Measurements from ENCODE around the gene MTRR.

DNA sequence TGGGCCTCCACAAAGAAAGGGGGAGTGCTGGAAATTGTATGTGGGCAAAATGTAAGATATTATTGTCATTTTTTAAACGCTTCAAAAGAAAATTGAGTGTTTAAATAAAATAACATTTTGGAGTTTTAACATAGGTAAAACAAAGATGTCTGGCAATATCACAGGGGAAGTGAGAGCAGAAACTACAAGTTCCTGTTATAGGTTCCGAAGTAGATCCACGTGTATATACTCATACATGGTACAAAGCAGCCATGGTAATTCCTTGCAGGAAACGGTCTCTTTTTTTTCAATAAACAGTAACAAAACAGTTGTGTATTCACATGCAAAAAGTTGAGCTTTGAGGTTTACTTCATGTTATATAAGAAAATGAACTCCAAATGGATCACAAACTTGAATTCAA is 78.4 kb downstream of the MTRR start:
- TF ChIP-seq, protein P1, sequence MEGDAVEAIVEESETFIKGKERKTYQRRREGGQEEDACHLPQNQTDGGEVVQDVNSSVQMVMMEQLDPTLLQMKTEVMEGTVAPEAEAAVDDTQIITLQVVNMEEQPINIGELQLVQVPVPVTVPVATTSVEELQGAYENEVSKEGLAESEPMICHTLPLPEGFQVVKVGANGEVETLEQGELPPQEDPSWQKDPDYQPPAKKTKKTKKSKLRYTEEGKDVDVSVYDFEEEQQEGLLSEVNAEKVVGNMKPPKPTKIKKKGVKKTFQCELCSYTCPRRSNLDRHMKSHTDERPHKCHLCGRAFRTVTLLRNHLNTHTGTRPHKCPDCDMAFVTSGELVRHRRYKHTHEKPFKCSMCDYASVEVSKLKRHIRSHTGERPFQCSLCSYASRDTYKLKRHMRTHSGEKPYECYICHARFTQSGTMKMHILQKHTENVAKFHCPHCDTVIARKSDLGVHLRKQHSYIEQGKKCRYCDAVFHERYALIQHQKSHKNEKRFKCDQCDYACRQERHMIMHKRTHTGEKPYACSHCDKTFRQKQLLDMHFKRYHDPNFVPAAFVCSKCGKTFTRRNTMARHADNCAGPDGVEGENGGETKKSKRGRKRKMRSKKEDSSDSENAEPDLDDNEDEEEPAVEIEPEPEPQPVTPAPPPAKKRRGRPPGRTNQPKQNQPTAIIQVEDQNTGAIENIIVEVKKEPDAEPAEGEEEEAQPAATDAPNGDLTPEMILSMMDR (IDR thresholded peaks at IDR 0.05; ENCODE audit: low read depth, low read length), result no peak
- TF ChIP-seq EZH2phosphoT487 (IDR thresholded peaks at IDR 0.05; ENCODE audit: low read depth), result no peak

All from OCI-LY3 (cell line).